Measurements from ENCODE around the gene POU6F2.
A peak's percentile ranks its signal among the peaks of the same experiment; 100 is the strongest.

Gene POU6F2

GRCh38 chr7:39415091-39415787, 437.5 kb downstream of the POU6F2 start:
- no peak for DNase-seq

DNA sequence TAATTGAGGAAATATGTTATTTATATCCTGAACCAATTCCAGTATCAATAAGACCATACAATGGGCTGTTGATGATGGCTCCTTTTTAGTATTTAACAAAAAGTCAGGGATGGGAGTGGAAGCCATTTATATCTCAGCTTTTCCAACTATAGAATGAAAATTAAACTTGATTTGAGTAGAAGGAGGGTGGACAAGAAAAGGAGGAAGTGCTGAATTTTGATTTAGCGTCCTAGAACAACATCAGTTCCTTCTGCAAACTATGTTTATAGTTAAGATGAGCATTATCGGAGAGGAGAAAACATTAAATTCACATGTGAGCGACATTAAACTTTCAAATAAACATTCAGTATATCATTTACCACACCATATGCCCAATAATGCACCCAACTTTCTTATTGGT, 439.2 kb downstream of the POU6F2 start:
- no peak for DNase-seq

DNA sequence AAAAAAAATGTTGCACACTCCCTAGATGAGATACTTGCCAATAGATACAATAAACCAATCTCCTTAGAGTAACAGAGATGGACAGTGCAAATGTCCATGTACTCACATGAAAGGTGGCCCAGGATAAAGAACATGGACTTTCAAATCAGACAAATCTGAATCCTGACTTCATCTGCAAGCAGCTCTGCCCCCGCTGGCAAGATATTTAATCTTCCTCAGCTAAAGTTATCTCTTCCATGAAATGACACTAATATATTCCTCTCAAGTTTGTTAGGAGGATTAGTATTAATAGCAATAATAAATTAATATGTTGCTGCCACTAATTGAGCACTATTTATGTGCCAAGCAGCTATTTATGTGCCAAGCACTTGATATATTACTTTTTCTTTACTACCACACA, 439.9 kb downstream of the POU6F2 start:
- DNase-seq = no peak

- DNase-seq = no peak
Observed at GRCh38 chr7:39421251-39421650, 443.5 kb downstream of the POU6F2 start.

GRCh38 chr7:39421661-39422060, 444.0 kb downstream of the POU6F2 start:
- no peak for DNase-seq

- DNase-seq = no peak
Observed at GRCh38 chr7:39428221-39428620, 450.5 kb downstream of the POU6F2 start.

- no peak for DNase-seq
Observed at GRCh38 chr7:39429421-39429820, 451.7 kb downstream of the POU6F2 start.

DNA sequence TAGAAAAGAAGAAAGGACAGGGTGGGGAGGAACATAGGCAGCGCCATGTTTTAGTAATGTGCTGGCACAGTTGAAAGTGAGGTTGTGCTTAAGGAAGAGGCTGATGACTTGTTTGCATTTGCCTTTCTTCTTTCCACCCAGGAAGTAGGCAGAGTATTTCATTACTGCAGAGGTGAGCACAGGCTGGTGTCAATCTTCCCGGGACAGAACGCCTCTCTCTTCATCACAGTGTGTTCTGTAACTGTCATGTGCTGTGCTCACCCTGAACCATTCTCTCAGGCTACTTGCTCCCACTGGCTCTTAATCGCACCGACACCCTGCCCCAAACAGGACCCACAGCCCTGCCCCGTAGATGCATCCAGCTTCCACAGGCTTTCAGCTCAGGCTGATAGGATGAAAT, 452.7 kb downstream of the POU6F2 start:
- DNase-seq = no peak

DNA sequence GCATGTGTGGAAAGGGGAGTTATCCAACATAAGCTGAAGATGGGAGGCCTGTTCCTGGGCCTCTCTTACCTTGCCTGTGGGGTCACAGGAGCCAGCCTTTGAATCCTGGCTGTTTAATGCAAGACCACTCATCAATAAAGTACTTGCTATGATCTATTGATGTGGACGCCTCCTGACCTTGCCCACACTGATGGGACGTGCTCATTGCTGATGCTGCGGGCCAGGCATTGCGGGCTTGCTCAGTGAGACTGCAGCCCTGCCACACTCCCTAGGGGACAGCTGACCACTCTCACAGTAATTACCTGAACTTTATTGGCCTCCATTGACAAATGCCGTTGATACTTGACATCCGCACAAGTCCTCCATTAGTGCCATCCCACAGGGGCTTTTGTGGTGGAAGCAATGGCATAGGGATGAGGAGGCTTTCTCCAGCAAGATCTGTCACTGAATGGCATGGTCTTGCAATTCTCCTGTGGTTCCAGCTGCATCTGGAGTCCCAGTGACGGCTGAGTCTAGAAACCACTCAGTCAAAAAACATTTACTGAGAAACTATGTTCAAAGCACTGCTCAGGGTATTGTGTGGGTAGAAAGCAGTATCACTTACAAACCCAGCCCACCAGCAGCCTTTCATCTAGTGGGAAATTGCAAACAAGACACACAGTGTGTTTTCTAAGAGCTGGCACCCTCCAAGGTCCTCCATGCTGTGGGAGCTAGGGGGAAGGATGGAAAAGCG, 453.4 kb downstream of the POU6F2 start:
- no peak for DNase-seq

- no peak for DNase-seq
Observed at GRCh38 chr7:39432368-39432767, 454.7 kb downstream of the POU6F2 start.

GRCh38 chr7:39432807-39433416, 455.2 kb downstream of the POU6F2 start:
- DNase-seq = no peak

DNA sequence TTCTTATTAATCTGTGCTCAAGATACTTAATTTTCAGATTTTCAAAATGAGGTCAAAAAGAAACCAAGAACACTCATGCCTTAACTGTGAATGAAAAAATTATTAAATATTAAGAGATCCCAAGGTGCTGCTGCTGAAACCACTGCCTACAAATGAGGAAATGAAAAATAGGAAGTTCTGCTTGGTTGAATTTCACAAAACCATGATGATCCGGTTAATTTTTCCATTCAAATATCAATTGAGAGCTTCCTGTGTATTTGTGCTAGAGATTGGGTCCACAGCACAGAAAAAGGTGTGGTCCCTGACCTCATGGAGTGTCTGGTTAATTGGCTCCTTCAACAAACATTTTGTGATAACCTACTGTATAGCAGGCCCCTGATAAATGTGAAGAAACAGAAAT, 455.8 kb downstream of the POU6F2 start:
- no peak for DNase-seq

- no peak for DNase-seq
Observed at GRCh38 chr7:39434012-39434411, 456.3 kb downstream of the POU6F2 start.

DNA sequence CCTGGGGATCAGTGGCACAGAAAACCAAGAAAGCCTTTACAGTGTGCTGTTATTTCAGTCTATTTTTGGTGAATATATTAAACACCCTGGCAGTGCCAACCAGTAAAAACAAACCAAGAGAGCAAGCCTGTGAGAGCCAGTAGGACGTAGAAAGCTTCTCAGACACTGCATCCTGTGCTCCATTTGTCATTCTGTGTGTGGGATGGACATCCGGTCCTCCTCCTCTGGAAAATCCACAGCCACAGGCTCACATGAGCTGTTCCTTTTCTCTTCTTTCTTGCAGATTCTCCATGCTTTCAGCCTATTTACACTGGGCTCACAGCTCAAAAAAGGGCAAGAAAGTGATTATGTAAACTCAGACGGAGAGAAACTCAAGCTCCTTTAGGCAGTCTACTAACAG, 468.8 kb downstream of the POU6F2 start:
- no peak for DNase-seq

DNA sequence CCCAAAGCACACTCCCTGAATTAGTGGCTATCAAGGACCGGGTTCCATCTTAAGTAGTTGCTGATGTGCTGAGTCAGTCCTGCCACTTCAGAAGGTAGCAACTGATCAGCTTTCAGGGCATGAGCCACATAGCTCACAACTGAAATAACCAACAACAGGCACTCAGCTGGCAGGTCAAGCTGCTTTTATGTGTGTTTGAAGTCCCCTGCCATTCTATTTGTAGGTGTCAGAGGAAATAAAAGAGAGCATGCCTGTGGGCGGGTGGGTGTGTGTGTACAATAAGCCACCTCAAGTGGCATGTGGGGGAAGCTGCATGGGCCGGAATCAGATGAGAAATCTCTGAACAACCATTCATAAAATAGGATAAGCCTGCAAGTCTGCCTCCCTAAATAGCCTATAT, 474.2 kb downstream of the POU6F2 start:
- DNase-seq = no peak

DNA sequence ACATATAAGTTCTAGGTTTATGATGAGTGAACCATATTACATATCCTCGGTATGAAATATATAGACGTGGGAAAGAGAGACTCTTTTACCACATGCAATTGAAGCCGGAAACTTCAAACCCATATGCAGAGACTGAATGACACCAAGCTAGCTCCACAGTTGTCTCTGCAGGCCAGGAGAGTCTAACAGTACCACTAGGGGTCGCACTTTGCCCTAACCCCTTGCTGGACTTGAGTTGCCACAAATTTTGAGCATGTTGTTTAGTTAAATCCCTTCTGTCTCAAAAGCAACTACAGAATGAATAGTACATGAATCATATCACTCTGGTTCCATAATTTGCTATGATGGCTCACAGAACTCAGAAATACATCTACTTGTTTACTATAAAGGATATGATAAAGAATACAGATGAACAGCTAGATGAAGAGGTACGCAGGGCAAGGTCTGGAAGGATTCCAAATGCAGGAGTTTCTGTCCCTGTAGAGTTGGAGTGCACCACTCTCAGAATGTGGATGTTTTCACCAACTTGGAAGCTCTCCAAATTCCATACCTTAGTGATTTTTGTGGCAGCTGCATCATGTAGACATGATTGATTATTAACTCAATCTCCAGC, 476.1 kb downstream of the POU6F2 start:
- peak; percentile 70 for DNase-seq

DNA sequence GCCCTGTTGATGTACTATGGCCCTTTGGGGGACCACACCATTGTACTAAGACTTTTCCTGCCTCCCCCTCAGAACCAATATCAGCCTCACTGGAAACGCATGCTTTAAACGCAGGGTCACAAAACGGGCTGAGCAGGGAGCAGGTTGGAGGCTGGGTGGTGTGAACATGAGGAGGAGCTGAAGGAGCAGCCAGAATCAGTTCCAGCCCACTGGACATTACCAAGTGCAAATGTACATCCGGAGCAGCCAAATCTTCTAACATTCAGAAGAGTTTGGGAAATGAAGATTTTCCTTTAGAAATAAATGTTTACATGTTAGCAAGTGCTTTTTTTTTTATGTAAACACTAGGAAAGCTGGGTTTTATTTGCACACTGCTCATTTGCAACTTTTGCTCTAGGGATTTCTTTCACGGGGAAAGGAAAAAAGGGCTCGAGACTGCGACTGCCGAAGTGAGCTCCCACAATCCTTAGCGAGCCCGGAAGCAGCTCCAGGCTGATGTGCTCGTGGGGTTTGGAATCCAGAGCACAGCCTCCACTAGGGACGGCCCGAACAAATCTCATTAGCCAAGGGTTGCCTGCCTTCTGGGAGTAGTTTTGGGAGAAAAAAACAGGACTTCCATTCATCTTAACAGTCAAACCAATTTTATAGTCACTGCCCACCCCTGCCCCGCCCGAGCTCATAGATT, 480.5 kb downstream of the POU6F2 start:
- DNase-seq = no peak

DNA sequence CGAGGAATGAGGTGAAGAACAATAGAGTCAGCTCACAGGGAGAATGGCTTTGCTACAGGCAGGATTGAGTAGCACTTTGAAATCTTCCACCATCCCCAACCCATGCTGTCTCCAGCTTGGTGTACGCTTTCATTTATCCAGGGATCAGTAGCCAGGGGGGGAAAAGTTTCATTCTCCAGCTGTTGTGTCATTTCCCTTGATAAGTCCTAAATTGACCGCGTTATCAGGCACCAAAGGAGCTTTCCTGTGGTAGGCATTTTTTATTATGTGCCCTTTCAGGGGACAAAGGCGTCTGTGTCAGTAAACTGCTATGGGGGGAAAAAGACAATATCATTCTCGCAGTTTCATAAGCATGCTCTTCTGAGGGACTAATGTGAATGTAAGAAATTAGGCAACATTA, 481.9 kb downstream of the POU6F2 start:
- DNase-seq = no peak

DNA sequence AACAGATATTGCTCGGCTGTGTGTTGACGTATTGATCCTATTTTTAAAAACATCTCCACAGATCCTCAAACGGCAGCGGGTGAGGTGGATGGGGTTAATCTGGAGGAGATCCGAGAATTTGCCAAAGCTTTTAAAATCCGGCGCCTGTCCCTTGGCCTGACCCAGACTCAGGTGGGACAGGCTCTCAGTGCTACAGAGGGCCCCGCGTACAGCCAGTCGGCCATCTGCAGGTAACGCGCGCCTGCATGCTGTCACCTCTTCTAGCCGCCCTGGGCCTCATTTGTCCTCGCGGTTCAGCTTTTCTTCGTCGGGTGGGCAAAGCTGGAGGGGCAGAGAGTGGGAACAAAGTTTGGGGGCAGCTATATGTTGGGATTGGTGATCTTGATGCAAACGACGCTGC, 482.8 kb downstream of the POU6F2 start:
- DNase-seq = no peak

DNA sequence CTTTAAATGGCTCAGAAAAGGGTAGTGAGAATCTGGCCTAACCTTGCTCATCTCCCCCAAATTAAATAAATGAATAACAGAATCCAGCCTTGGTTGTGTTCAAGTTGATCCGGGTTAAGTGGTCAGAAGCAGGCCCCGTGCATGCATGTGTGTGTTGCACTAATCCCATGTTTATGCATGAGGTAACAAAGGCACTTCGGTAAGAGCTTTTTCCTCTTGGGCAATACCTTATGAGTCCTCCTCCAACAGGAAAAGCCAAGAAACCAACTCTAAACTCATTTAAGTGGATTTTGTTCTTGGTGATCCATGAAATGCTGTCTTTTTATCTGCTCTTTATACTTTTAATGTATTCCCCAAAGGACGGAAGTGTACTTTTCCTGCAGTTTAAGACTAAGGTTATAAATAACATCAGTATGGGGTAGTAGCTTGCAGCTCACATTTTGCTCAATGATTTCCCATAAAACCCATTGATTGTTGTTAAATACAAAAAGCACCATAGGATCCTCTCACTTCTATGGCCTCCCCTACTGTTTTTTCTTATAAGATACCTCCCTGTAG, 483.6 kb downstream of the POU6F2 start:
- no peak for DNase-seq

- no peak for DNase-seq
Observed at GRCh38 chr7:39463252-39463651, 485.5 kb downstream of the POU6F2 start.

- DNase-seq = no peak
Observed at GRCh38 chr7:39464350-39465054, 486.8 kb downstream of the POU6F2 start.

All from activated effector memory CD4-positive, alpha-beta T cell treated with anti-CD3 and anti-CD28 coated beads, Interleukin-2, amount 50 U/mL, for 16 hours (primary cell).